Measurements from ENCODE around the gene ARPC2.

ARPC2 gene

DNA sequence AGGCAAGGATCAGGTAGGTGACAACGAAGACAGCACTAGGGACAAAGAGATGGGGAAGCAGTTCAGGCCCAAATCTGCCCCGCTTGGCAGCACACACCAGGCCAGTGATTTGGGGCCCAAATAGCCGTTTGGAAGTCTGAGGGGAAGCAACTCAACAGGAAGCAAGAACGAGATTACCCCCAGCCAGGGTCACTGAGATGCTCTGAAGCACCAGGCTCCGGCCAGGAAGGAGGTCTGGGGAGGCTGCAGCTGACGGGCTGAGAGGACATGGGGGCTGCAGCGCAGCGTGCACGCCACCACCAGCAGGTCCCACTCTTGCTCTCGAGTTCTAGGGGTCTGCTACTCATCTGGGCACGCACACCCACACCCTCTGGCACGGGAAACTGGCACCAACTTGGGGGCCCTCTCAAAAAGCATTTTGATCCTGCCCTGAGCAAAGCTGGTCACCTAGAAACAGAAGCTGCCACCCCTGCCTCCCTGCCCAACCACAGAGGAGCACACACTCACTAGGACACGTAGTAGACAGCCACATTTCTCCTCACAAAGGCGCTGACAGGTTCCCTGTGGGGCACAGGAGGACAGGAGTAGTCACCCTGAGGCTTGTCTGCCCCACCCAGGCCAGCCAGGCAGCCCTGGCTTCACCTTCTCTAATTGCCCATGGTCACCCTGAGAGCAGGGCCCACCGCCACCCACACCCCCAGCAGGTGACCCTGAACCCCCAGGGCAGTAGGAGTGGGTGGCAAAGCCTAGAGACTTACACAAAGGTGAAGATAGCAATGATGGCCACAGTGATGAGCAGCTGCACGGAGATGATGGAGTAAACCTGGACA lies 61.8 kb downstream of the ARPC2 start:
- no peak overlapping the region for H3K4me3 ChIP-seq (replicated peaks; ENCODE audit: insufficient read depth, low read length)
- DNase-seq (ENCODE audit: low read depth in 1 of 2, low spot score in 1 of 2): no peak
- H3K27me3 ChIP-seq (ENCODE audit: insufficient read depth, poor library complexity, severe bottlenecking): no peaks in the 10 kb centered on the region
- no peak overlapping the region for H3K27ac ChIP-seq (replicated peaks)
- TF ChIP-seq, protein P1, sequence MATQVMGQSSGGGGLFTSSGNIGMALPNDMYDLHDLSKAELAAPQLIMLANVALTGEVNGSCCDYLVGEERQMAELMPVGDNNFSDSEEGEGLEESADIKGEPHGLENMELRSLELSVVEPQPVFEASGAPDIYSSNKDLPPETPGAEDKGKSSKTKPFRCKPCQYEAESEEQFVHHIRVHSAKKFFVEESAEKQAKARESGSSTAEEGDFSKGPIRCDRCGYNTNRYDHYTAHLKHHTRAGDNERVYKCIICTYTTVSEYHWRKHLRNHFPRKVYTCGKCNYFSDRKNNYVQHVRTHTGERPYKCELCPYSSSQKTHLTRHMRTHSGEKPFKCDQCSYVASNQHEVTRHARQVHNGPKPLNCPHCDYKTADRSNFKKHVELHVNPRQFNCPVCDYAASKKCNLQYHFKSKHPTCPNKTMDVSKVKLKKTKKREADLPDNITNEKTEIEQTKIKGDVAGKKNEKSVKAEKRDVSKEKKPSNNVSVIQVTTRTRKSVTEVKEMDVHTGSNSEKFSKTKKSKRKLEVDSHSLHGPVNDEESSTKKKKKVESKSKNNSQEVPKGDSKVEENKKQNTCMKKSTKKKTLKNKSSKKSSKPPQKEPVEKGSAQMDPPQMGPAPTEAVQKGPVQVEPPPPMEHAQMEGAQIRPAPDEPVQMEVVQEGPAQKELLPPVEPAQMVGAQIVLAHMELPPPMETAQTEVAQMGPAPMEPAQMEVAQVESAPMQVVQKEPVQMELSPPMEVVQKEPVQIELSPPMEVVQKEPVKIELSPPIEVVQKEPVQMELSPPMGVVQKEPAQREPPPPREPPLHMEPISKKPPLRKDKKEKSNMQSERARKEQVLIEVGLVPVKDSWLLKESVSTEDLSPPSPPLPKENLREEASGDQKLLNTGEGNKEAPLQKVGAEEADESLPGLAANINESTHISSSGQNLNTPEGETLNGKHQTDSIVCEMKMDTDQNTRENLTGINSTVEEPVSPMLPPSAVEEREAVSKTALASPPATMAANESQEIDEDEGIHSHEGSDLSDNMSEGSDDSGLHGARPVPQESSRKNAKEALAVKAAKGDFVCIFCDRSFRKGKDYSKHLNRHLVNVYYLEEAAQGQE (IDR thresholded peaks at IDR 0.05; ENCODE audit: insufficient replicate concordance, low read depth): no peak
- TF ChIP-seq POLR2AphosphoS5 (IDR thresholded peaks at IDR 0.05; ENCODE audit: low read depth): no peak
- TF ChIP-seq GABPA (IDR thresholded peaks at IDR 0.05; ENCODE audit: low read depth): no peak
- no peak for TF ChIP-seq SPI1 (IDR thresholded peaks at IDR 0.05; ENCODE audit: borderline replicate concordance, low read depth)
- TF ChIP-seq, protein P2, sequence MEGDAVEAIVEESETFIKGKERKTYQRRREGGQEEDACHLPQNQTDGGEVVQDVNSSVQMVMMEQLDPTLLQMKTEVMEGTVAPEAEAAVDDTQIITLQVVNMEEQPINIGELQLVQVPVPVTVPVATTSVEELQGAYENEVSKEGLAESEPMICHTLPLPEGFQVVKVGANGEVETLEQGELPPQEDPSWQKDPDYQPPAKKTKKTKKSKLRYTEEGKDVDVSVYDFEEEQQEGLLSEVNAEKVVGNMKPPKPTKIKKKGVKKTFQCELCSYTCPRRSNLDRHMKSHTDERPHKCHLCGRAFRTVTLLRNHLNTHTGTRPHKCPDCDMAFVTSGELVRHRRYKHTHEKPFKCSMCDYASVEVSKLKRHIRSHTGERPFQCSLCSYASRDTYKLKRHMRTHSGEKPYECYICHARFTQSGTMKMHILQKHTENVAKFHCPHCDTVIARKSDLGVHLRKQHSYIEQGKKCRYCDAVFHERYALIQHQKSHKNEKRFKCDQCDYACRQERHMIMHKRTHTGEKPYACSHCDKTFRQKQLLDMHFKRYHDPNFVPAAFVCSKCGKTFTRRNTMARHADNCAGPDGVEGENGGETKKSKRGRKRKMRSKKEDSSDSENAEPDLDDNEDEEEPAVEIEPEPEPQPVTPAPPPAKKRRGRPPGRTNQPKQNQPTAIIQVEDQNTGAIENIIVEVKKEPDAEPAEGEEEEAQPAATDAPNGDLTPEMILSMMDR (IDR thresholded peaks at IDR 0.05; ENCODE audit: insufficient read depth, low read length): no peak

DNA sequence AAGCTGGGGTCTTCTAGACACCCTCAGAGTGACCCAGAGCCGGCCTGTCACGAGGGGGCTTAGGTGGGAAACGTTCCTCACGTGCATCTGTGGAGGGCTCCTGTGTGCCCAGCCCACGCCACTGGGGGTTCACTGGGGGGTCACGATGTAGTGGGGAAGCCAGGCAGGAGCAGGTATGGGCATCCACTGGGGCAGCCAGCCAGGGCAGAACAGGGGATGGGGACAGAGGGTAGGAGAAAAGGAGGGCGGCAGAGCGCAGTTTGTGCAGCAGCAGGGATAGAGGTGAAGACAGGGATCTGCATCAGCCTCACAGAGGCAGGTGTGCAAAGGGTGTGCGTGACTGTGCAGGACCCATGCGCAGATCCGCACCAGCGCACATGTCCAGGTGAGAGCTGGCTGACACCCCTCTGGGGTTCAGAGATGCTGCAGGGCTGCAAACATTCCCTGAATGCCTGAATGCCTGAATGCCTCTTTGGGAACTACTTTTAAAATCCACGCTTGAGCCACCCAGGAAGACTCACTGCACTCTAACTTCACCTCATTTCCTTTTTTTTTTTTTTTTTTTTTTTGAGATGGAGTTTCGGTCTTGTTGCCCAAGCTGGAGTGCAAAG lies 63.4 kb downstream of the ARPC2 start:
- Histone ChIP-seq H3K4me3 (replicated peaks; ENCODE audit: insufficient read depth, low read length) (no peak overlapping the region), H3K27me3 (ENCODE audit: insufficient read depth, poor library complexity, severe bottlenecking) (no peaks in the 10 kb centered on the region), H3K27ac (replicated peaks) (no peak overlapping the region)
- DNase-seq (ENCODE audit: low read depth in 1 of 2, low spot score in 1 of 2): no peak
- TF ChIP-seq GABPA (IDR thresholded peaks at IDR 0.05; ENCODE audit: low read depth) (no peak), POLR2AphosphoS5 (IDR thresholded peaks at IDR 0.05; ENCODE audit: low read depth) (no peak), SPI1 (IDR thresholded peaks at IDR 0.05; ENCODE audit: borderline replicate concordance, low read depth) (no peak)
- TF ChIP-seq, protein P1 (IDR thresholded peaks at IDR 0.05; ENCODE audit: insufficient replicate concordance, low read depth): no peak
- TF ChIP-seq, protein P2 (IDR thresholded peaks at IDR 0.05; ENCODE audit: insufficient read depth, low read length): no peak

DNA sequence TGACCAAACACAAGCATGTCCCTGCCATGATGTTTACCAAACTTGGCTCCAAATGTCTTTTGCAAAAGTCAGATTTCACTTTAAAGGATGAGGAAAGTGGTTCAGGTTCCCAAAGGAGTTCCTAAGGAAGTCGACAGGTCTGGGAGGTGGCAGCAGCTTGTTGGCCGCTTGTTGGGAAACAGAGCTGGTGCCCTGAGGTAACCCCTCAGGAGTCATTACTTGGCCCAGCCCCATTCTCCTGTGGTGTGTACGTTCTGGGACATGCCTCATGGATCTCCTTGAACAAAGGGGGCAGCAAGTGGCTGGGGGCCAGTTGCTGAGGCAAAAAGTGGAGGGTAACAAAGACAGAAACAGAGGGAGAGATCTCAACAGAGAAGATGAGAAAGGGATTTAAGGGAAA lies 64.5 kb downstream of the ARPC2 start:
- Histone ChIP-seq H3K27me3 (ENCODE audit: insufficient read depth, poor library complexity, severe bottlenecking) (no peaks in the 10 kb centered on the region), H3K27ac (replicated peaks) (no peak overlapping the region), H3K4me3 (replicated peaks; ENCODE audit: insufficient read depth, low read length) (no peak overlapping the region)
- TF ChIP-seq SPI1 (IDR thresholded peaks at IDR 0.05; ENCODE audit: borderline replicate concordance, low read depth) (no peak), POLR2AphosphoS5 (IDR thresholded peaks at IDR 0.05; ENCODE audit: low read depth) (no peak), GABPA (IDR thresholded peaks at IDR 0.05; ENCODE audit: low read depth) (no peak)
- TF ChIP-seq, protein P2 (IDR thresholded peaks at IDR 0.05; ENCODE audit: insufficient read depth, low read length): no peak
- TF ChIP-seq, protein P1 (IDR thresholded peaks at IDR 0.05; ENCODE audit: insufficient replicate concordance, low read depth): no peak
- no peak for DNase-seq (ENCODE audit: low read depth in 1 of 2, low spot score in 1 of 2)
